ENCODE measurements around the gene DUSP9.

DUSP9 gene

GRCh38 chrX:153625271-153626024 lies 21.6 kb upstream of the DUSP9 start:
- no peak for ATAC-seq
- no peak for TF ChIP-seq OSR1 (CRISPR knock-in tag; IDR thresholded peaks at IDR 0.05)
- TF ChIP-seq PPARA (CRISPR knock-in tag; IDR thresholded peaks at IDR 0.05; ENCODE audit: borderline replicate concordance) = no peak
- TF ChIP-seq ZC3H10 (CRISPR knock-in tag; IDR thresholded peaks at IDR 0.05) = no peak
- TF ChIP-seq ISL1 (CRISPR knock-in tag; IDR thresholded peaks at IDR 0.05) = no peak
- TF ChIP-seq, protein P1, sequence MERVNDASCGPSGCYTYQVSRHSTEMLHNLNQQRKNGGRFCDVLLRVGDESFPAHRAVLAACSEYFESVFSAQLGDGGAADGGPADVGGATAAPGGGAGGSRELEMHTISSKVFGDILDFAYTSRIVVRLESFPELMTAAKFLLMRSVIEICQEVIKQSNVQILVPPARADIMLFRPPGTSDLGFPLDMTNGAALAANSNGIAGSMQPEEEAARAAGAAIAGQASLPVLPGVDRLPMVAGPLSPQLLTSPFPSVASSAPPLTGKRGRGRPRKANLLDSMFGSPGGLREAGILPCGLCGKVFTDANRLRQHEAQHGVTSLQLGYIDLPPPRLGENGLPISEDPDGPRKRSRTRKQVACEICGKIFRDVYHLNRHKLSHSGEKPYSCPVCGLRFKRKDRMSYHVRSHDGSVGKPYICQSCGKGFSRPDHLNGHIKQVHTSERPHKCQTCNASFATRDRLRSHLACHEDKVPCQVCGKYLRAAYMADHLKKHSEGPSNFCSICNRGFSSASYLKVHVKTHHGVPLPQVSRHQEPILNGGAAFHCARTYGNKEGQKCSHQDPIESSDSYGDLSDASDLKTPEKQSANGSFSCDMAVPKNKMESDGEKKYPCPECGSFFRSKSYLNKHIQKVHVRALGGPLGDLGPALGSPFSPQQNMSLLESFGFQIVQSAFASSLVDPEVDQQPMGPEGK (CRISPR knock-in tag; IDR thresholded peaks at IDR 0.05; ENCODE audit: borderline replicate concordance) = no peak

DNA sequence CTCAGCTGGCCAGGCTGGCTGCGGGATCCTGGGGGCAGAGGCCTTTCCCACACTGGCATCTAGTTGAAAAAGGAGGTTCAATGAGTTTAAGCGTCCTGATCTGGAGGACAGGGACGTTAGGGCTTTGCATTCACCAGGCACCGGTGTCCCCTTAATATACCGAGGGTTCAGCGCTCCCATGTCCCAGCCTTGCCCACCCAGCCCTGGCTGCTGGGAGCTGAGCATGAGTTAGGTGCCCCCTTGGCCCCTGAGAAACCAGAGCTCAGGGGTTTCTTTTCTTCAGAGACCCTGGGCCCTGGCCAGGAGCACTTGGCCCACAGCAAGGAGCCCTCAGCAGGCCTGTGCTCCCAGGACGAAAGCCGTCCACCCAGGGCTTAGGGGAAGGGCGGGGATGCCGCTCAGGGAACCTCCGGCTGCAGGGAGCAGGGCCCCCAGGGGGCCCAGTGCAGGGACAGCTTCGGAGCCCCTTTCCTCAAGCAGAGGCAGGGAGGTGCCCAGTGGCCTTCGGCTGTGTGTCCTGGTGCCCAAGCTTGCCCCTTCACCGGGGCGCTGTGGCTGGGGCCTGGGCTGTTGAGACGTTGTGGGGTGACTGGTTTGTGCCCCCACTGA lies 20.9 kb upstream of the DUSP9 start:
- no peak for TF ChIP-seq ZNF8 (CRISPR knock-in tag; IDR thresholded peaks at IDR 0.05)
- no peak for TF ChIP-seq ZNF565 (CRISPR knock-in tag; conservative IDR thresholded peaks at IDR 0.05; ENCODE audit: low read depth)
- TF ChIP-seq PPARA (CRISPR knock-in tag; IDR thresholded peaks at IDR 0.05; ENCODE audit: borderline replicate concordance) = no peak

GRCh38 chrX:153626863-153627674 lies 19.9 kb upstream of the DUSP9 start:
- no peak for TF ChIP-seq POU6F1 (CRISPR knock-in tag; IDR thresholded peaks at IDR 0.05; ENCODE audit: borderline replicate concordance, low read depth)
- TF ChIP-seq, protein P2, sequence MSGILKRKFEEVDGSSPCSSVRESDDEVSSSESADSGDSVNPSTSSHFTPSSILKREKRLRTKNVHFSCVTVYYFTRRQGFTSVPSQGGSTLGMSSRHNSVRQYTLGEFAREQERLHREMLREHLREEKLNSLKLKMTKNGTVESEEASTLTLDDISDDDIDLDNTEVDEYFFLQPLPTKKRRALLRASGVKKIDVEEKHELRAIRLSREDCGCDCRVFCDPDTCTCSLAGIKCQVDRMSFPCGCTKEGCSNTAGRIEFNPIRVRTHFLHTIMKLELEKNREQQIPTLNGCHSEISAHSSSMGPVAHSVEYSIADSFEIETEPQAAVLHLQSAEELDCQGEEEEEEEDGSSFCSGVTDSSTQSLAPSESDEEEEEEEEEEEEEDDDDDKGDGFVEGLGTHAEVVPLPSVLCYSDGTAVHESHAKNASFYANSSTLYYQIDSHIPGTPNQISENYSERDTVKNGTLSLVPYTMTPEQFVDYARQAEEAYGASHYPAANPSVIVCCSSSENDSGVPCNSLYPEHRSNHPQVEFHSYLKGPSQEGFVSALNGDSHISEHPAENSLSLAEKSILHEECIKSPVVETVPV (CRISPR knock-in tag; IDR thresholded peaks at IDR 0.05) = no peak
- no peak for TF ChIP-seq PPARA (CRISPR knock-in tag; IDR thresholded peaks at IDR 0.05; ENCODE audit: borderline replicate concordance)
- TF ChIP-seq ARNTL (CRISPR knock-in tag; IDR thresholded peaks at IDR 0.05; ENCODE audit: borderline replicate concordance, low read depth) = no peak
- no peak; the same call in 2 of the 3 replicates for ATAC-seq

More for the DNA sequence above, 20.9 kb upstream of the DUSP9 start:
- ATAC-seq = no peak; the same call in 1 of the 3 replicates

DNA sequence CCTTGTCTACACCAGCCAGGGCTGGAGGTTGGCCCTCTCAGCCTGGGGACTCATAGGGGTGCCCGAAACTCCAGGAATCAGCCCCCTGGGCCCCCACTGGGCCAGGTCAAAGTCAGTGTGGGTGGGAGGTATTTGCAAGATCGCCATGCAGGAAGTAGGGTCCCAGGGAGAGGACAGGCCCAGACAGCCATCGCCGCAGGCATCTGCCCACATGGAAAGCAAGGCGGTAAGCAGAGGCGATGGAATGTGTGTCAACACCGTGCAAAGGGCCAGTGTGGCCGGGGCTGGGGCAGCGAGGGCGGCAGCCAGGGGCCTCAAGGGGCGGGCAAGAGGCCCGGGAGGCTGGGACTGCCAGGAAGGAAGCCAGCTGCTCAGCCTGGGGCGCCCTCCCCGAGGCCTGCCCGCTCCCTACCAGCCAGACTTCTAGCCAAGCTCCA lies 19.3 kb upstream of the DUSP9 start:
- ATAC-seq = no peak
- no peak for TF ChIP-seq CREB5 (CRISPR knock-in tag; IDR thresholded peaks at IDR 0.05; ENCODE audit: low read depth)
- TF ChIP-seq PPARA (CRISPR knock-in tag; IDR thresholded peaks at IDR 0.05; ENCODE audit: borderline replicate concordance) = no peak
- no peak for TF ChIP-seq ZNF565 (CRISPR knock-in tag; conservative IDR thresholded peaks at IDR 0.05; ENCODE audit: low read depth)
- TF ChIP-seq, protein P1 (CRISPR knock-in tag; IDR thresholded peaks at IDR 0.05; ENCODE audit: borderline replicate concordance) = no peak
- TF ChIP-seq ISL1 (CRISPR knock-in tag; IDR thresholded peaks at IDR 0.05) = no peak
- TF ChIP-seq SNAI2 (CRISPR knock-in tag; IDR thresholded peaks at IDR 0.05) = no peak
- no peak for TF ChIP-seq TSHZ2 (CRISPR knock-in tag; IDR thresholded peaks at IDR 0.05)
- no peak for TF ChIP-seq BACH2 (CRISPR knock-in tag; IDR thresholded peaks at IDR 0.05; ENCODE audit: borderline replicate concordance)
- no peak for TF ChIP-seq TCF4 (CRISPR knock-in tag; IDR thresholded peaks at IDR 0.05; ENCODE audit: borderline replicate concordance)
- no peak for TF ChIP-seq ZFP3 (CRISPR knock-in tag; IDR thresholded peaks at IDR 0.05)
- no peak for TF ChIP-seq ESRRG (CRISPR knock-in tag; IDR thresholded peaks at IDR 0.05)
- no peak for TF ChIP-seq GLIS3 (CRISPR knock-in tag; IDR thresholded peaks at IDR 0.05)
- TF ChIP-seq ZNF70 (CRISPR knock-in tag; IDR thresholded peaks at IDR 0.05) = no peak
- TF ChIP-seq ZC3H10 (CRISPR knock-in tag; IDR thresholded peaks at IDR 0.05) = no peak
- no peak for TF ChIP-seq RARB (CRISPR knock-in tag; IDR thresholded peaks at IDR 0.05)
- TF ChIP-seq, protein P2 (CRISPR knock-in tag; IDR thresholded peaks at IDR 0.05) = no peak

All from SK-N-SH treated with all-trans-retinoic acid at 6 μM for 48 hours (cell line).